Head of caudate nucleus (tissue), 42 donors: Measurements from ENCODE around the gene SLC24A3.
"Not testable (repeated sequence)": the region's sequence is repeated elsewhere in the genome, so short reads cannot be mapped to it uniquely, and the experiment has no call there.

ENCODE experiments used
- DNase-seq, 42 donors: peaks; one replicate each; pipeline versions ENCODE4 v3.0.0 to v3.0.0-alpha.2; 2020 to 2021; ENCODE audit warnings: mixed read lengths in 7 of 42
- intact Hi-C: fragments of 100-400 bp; cut with DNase I; formaldehyde crosslinking; loops from one replicate; pipeline ENCODE4 v1.15.0; 2022

SLC24A3 gene

GRCh38 chr20:19617256-19617655 lies 404.8 kb downstream of the SLC24A3 start:
- DNase-seq = no peak
- intact Hi-C loops = no loop called here

DNA sequence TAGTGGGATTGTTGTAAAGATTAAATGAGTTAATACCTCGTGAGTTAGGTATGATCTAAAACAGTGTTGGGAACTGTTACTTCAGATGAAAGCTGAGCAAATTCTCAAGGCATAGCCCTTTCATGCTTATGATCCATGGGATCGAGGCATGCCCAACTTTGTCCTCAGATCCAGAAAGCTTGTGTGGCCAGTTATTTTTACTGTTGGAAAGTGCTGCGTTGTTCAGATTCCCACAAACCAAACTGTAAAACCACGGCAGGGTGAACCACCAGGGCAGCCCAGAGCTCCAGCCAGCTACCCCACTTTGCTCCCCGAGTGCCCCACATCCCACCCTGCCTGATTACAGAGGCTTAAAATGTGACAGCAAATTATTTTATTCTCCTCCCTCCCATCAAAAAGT lies 406.3 kb downstream of the SLC24A3 start:
- intact Hi-C loops = no loop called here

GRCh38 chr20:19619904-19620430 lies 407.5 kb downstream of the SLC24A3 start:
- intact Hi-C loops = no loop called here
- DNase-seq = no peak

More for the DNA sequence above, 406.3 kb downstream of the SLC24A3 start:
- no peak for DNase-seq

DNA sequence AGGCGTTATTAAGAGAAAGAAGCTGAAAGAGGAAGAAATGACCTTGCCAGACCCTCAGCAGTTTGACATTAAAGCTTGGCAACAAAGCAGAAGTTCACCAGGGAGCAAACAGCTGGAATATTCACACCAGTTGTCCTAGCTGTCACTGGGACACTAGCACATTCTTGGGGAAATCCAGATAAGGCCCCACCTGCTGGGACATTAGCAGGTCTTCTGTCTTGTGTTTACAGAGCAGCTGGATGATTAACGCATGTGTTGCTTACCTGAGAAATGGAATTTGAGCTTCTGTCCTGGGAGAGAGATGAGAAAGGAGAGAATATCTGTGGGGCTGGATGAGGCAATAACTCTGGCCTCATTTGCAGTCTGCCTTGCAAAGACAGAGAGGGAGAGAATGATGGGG lies 408.0 kb downstream of the SLC24A3 start:
- no peak for DNase-seq
- intact Hi-C loops = no loop called here

- intact Hi-C loops = no loop called here
- no peak for DNase-seq
These were observed 408.6 kb downstream of the SLC24A3 start for GRCh38 chr20:19621072-19621471.

GRCh38 chr20:19624221-19624965 lies 412.0 kb downstream of the SLC24A3 start:
- no peak for DNase-seq
- intact Hi-C loops = no loop called here

DNA sequence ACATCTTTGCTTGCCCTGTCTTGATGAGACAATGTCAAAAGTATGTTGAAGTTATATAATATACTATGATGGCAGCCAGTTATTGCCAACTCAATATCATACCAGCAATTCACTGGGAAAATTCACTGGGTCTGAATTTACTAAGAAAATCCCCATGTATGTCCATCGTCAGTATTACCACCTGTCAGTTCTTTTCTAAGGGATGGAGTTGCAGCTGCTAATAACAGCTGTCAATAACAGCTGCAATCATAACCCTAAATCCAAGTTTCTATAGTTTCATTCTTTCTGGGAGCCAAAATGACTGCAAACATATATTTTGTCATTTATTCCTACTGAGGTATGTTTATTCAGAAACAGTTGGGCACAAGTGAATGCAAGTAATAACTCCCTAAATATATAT lies 413.0 kb downstream of the SLC24A3 start:
- DNase-seq = no peak
- intact Hi-C loops = no loop called here

DNA sequence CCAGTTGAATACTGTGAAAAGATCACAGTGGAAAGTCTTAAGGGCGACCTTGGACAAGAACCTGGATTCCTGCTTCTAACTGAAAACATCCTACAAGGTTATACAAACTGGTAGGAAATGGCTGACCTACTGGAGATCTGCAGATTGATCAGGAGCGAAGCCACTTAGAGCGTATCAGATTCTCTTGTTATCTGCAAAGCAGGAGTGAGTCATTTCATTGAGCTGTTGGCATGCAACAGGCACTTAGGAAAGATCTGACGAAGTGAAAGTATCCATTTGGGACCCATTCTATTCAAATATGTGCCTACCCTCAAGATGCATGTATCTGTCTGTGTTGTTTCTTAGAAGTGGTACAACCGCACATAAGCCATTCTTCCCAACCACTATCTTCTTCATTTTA lies 414.5 kb downstream of the SLC24A3 start:
- no peak for DNase-seq
- intact Hi-C loops = no loop called here

DNA sequence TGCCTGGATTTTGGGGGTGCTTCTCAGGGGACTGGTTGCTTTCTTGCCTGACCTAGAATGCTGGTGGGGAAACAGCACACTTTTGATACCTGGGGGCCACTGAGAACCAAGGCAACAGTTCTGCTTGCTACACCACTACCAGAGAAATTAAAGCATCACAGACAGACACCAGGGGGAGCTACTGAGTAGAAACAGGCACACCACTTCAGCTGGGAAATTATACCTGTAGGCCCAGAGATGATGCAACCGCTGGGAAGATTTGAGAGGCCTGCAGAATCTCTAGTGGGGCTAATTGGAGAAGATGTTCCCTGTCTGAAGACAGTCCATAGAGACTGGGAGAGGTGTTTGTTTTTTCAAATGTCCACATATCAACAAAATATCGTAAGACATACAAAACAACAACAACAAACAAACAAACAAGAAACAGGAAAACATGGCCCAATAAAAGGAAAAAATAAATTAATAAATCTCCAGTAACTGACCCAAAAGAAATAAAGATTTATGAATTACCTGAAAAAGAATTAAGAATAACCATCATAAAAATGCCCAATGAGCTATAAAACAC lies 416.2 kb downstream of the SLC24A3 start:
- peak in 28 of 42 donors; percentile 11 to 78 (median 40) for DNase-seq
- intact Hi-C loops = no loop called here

- no peak for DNase-seq
- intact Hi-C loops = no loop called here
These were observed 419.0 kb downstream of the SLC24A3 start for GRCh38 chr20:19631410-19631809.

DNA sequence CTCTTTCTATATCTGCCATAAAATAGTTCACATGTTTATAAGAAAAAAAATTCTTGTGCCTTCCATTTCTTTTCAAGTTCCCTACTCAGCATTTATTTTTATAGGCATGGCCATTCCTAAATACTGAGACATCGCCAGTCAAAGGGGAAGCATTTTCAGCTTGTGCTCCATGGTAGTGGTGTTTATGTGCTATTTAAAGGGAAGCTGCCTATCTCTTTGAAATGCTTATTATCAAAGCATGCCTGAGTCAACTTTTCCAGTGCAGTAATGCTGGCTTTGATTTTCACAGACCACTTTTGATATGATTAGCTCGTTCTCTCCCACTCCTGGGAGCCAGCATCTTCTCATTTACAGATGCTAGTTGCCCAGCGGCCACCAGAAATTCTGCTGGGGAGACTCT lies 421.5 kb downstream of the SLC24A3 start:
- intact Hi-C loops = no loop called here
- DNase-seq = no peak

GRCh38 chr20:19639471-19640045 lies 427.1 kb downstream of the SLC24A3 start:
- intact Hi-C loops = not testable (repeated sequence)

GRCh38 chr20:19642860-19643259 lies 430.4 kb downstream of the SLC24A3 start:
- intact Hi-C loops = no loop called here
- DNase-seq = no peak

More at GRCh38 chr20:19639471-19640045, 427.1 kb downstream of the SLC24A3 start:
- not testable (repeated sequence) for DNase-seq

- intact Hi-C loops = no loop called here
- no peak for DNase-seq
These were observed 431.6 kb downstream of the SLC24A3 start for GRCh38 chr20:19644085-19644484.

DNA sequence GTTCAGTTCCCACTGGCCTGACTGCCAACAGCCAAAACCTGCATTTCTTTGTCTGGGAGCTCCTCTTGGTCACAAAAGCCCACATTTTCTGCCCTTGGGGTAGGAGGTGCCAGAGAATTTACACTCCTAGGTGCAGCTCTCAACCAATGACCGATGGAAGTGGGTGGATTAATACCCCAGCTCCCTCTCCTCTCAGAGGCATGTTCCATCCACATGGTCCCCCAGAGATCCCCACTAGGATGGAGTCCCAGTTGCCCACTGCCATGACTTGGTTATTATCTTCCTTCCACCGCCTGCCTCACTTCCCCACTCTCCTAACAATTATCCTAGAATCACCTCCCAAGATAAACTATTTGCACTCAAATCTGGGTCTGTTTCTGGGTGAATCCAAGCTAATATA lies 434.5 kb downstream of the SLC24A3 start:
- intact Hi-C loops = no loop called here
- no peak for DNase-seq

- DNase-seq = no peak
- intact Hi-C loops = no loop called here
These were observed 435.6 kb downstream of the SLC24A3 start for GRCh38 chr20:19648024-19648423.

GRCh38 chr20:19649041-19649440 lies 436.6 kb downstream of the SLC24A3 start:
- no peak for DNase-seq
- intact Hi-C loops = no loop called here

GRCh38 chr20:19652591-19653026 lies 440.2 kb downstream of the SLC24A3 start:
- DNase-seq = no peak
- intact Hi-C loops = no loop called here

GRCh38 chr20:19653327-19653726 lies 440.9 kb downstream of the SLC24A3 start:
- no peak for DNase-seq
- intact Hi-C loops = no loop called here

DNA sequence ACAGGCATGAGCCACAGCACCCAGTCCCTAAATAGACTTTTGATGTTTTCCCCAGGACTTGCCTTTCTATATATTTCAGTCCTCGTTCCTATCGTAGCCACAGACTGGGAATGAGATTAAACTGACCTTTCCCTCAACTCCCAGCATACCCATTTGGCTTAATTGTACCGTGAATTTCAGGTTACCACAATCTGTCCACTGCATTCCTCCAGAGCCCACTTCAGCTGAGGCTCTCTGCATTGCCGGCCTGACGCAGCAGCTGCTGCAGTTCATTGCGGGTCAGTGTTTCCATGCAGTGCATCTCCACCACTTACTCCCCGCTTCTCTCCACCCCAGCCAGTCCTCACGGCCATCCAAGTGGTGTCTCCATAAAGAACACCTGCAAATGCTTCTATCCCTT lies 442.5 kb downstream of the SLC24A3 start:
- intact Hi-C loops = no loop called here
- no peak for DNase-seq
